OCI-M2 (cell line): Measurements from ENCODE around the gene BICRA.
A peak's percentile ranks its signal among the peaks of the same experiment; 100 is the strongest.

ENCODE experiments used
- DNase-seq: peaks from one replicate; lab custom pipeline; 2025; ENCODE audit not compliant: unreplicated experiment; lab: John Stamatoyannopoulos, UW

The BICRA gene

GRCh38 chr19:47600246-47601179 lies 8.4 kb upstream of the BICRA start:
- peak; percentile 93 for DNase-seq

GRCh38 chr19:47601180-47601904 lies 7.6 kb upstream of the BICRA start:
- no peak for DNase-seq

GRCh38 chr19:47603706-47604565 lies 5.0 kb upstream of the BICRA start:
- DNase-seq = no peak

GRCh38 chr19:47607564-47608073 lies 1.3 kb upstream of the BICRA start:
- DNase-seq = no peak

GRCh38 chr19:47608074-47608918 lies 638 bp upstream of the BICRA start:
- peak; percentile 34 for DNase-seq

- DNase-seq = peak; percentile 16
Measured at GRCh38 chr19:47609906-47610894, 1.3 kb downstream of the BICRA start.

GRCh38 chr19:47610902-47611301 lies 2.0 kb downstream of the BICRA start:
- no peak for DNase-seq

- DNase-seq = no peak
Measured at GRCh38 chr19:47613165-47614020, 4.5 kb downstream of the BICRA start.

- no peak for DNase-seq
Measured at GRCh38 chr19:47614021-47614295, 5.0 kb downstream of the BICRA start.

- no peak for DNase-seq
Measured at GRCh38 chr19:47614559-47614958, 5.6 kb downstream of the BICRA start.

GRCh38 chr19:47615230-47615629 lies 6.3 kb downstream of the BICRA start:
- no peak for DNase-seq

GRCh38 chr19:47615714-47616113 lies 6.8 kb downstream of the BICRA start:
- no peak for DNase-seq

- no peak for DNase-seq
Measured at GRCh38 chr19:47618771-47619170, 9.8 kb downstream of the BICRA start.

- DNase-seq = no peak
Measured at GRCh38 chr19:47619763-47620162, 10.8 kb downstream of the BICRA start.

- no peak for DNase-seq
Measured at GRCh38 chr19:47623151-47623920, 14.4 kb downstream of the BICRA start.

GRCh38 chr19:47623921-47624391 lies 15.0 kb downstream of the BICRA start:
- DNase-seq = no peak

- DNase-seq = no peak
Measured at GRCh38 chr19:47625650-47626049, 16.7 kb downstream of the BICRA start.
